Endothelial cell of umbilical vein (primary cell): ENCODE measurements around the gene LYRM2.

Experiments
- CTCF ChIP-seq, 2 donors: IDR thresholded peaks; 1 replicate in 1 of 2; 2 replicates in 1 of 2; pipeline ENCODE4 v1.5.1; 2011; ENCODE audit warnings: low read length in 2 of 2, mild to moderate bottlenecking in 2 of 2, moderate library complexity in 2 of 2, control low read depth in 1 of 2, inconsistent platforms in 1 of 2, low read depth in 1 of 2; ENCODE audit not compliant: insufficient read depth in 1 of 2; ENCODE audit errors: extremely low read depth in 1 of 2
- EZH2 ChIP-seq: IDR thresholded peaks from 2 replicates; pipeline ENCODE4 v1.6.1; 2012; ENCODE audit warnings: borderline replicate concordance, low read depth, mild to moderate bottlenecking, moderate library complexity, low read length, inconsistent platforms; ENCODE audit not compliant: severe bottlenecking
- POLR2A ChIP-seq: IDR thresholded peaks from 2 replicates; pipeline ENCODE4 v1.6.1; 2012; ENCODE audit warnings: low read depth, mild to moderate bottlenecking, control low read depth, low read length

DNA sequence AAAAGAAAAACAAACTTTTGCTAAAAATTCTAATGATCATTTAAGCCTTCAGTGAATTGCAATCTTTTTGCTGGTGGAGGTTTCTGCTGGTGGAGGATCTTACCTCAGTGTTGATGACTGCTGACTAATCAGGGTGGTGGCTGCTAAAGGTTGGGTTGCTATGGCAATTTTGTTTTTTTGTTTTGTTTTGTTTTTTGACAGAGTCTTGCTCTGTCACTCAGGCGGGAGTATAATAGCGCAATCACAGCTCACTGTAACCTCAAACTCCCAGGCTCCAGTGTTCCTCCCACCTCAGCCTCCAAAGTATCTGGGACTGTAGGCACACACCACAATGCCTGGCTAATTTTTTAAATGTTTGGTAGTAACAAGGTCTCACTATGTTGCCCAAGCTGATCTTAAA, 110.9 kb downstream of the LYRM2 start:
- TF ChIP-seq POLR2A (no peak), EZH2 (no peak), CTCF (IDR thresholded peaks at IDR 0.05; ENCODE audit: extremely low read depth in 1 of 2, insufficient read depth in 1 of 2, low read depth in 1 of 2, low read length in 2 of 2) (no peak)
